DMS79 treated with DMSO at 0.1 percent for 48 hours (cell line): ENCODE measurements around the gene GRIA1.
"Not testable (repeated sequence)": the region's sequence is repeated elsewhere in the genome, so short reads cannot be mapped to it uniquely, and the experiment has no call there.

Source experiments
- DNase-seq: peaks from one replicate; lab custom pipeline; 2025; lab: John Stamatoyannopoulos, UW

Gene GRIA1

DNA sequence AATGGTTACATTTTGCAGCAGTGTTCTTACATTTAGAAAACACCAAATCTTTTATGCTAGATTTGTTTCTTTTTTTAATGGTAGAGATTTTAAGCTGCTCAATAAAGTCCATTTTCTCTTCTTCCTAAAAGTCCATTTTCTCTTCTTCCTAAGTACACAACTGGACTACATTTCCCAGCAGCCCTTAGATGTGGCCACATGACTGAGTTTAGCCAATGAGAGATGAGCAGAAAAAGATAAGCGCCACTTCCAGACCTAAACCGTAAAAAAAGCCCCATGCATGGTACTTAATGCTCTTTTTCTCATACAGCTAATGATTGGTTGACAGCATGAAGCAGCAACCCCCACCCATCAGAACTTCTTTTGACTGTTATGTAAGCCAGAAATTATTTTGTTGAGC lies 341.5 kb downstream of the GRIA1 start:
- no peak for DNase-seq

DNA sequence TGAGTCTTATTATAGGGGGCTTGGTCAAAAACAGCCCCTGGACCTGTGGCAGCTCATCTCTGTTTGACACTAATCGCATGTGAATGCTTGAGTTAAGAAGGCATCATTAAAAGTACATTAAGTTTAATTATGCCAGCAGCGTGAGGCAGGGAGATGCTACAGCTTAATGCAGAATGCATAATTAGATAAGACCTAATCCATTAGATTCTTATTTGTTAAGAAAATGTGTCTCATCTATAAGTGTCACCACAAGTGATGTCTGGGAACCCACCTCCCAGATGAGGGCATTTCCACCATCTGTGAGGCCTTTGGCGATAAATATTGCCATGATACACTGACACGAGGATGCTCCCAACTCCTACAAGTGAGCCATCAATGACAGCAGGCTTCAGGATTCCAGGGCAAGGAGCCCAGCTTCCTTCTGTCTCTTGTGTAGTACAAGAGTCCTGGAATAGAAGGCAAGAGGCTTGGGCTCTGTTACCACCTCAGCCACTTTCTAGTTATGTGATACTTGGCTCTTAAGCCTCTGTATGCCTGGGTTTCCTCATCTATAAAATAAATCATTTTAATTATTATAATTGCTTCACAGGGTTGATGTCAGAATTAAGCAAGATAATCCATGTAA lies 345.5 kb downstream of the GRIA1 start:
- DNase-seq: no peak

DNA sequence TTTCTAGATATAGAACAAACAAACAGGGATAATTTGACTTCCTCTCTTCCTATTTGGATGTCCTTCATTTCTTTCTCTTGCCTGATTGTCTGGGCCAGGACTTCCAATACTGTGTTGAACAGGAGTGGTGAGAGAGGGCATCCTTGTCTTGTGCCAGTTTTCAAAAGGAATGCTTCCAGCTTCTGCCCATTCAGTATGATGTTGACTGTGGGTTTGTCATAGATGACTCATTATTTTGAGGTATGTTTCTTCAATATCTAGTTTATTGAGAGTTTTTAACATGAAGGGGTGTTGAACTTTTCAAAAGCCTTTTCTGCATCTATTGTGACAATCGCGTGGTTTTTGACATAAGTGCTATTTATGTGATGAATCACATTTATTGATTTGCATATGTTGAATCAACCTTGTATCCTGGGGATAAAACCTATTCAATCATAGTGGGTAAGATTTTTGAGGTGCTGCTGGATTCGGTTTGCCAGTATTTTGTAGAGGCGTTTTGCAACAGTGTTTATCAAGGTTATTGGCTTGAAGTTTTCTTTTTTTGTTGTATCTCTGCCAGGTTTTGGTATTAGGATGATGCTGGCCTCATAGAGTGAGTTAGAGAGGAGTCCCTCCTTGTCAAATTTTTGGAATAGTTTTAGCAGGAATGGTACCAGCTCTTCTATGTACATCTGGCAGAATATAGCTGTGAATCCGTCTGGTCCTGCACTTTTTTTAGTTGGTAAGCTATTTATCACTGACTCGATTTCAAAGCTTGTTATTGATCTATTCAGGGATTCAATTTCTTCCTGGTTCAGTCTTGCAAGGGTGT lies 359.0 kb downstream of the GRIA1 start:
- DNase-seq: not testable (repeated sequence)

DNA sequence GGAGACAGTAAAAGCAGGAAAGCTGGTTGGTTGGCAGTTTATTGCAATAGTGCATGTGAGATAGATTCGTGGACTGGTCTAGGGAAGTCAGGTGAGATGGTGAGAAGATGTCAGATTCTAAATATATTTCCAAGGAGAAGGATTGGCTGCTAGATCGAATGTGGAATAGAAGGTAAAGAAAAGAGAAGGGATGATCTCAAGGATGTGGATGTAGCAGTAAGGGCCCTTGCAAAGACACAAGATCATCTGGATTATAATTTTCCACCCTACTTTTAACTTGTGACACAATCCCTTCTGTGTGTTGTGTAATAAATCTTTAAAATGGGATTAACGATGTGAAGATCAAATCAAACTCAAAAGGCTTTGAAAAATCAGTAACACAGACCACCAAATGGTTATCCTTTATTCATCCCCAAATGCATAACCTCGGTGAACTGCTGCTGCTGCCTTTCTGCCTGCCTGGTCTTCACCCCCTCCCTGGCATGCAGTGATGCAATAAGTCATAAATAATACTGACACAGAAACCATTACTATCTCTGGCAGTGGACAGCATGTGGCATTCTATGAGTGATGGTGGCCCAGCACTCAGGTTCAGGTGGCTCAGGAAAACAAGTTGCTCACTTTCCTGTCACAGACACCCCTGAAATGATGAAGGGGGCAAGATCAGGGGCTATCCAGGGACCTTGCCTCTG lies 369.9 kb downstream of the GRIA1 start:
- DNase-seq: no peak

DNA sequence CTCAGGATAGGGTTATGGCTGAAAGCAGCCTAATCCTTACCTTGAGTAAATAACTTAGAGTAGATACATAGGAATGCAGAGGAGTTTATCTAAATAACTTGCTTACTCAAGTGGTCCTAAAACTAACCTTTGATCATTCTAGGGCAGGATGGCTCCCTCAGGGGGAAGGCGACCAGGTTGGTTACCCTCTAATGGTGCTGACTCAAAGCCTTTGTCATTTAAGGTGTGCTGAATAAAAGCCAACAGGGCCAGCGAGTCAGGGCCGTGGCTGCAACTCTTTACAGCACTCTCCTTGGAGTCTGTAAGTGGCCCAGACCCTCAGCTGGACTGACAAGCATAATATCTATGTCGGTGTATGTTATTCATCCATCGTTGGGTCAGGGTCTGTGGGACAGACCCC lies 372.4 kb downstream of the GRIA1 start:
- not testable (repeated sequence) for DNase-seq
